ENCODE measurements around the gene PTGES2.

Gene PTGES2

GRCh38 chr9:128106181-128106939 lies 21.2 kb downstream of the PTGES2 start:
- DNase-seq (ENCODE audit: low read depth, low spot score) = no peak
- H3K27ac ChIP-seq = no peak overlapping the region

- H3K27ac ChIP-seq = no peak overlapping the region
- no peak for DNase-seq (ENCODE audit: low read depth, low spot score)
Measured at GRCh38 chr9:128105538-128106175, 21.9 kb downstream of the PTGES2 start.

GRCh38 chr9:128104171-128104618 lies 23.3 kb downstream of the PTGES2 start:
- no peak for DNase-seq (ENCODE audit: low read depth, low spot score)

GRCh38 chr9:128103589-128103962 lies 24.0 kb downstream of the PTGES2 start:
- no peak overlapping the region for H3K27ac ChIP-seq
- DNase-seq (ENCODE audit: low read depth, low spot score) = no peak

More at GRCh38 chr9:128104171-128104618, 23.3 kb downstream of the PTGES2 start:
- no peak overlapping the region for H3K27ac ChIP-seq

- H3K27ac ChIP-seq = no peak overlapping the region
- no peak for DNase-seq (ENCODE audit: low read depth, low spot score)
Measured at GRCh38 chr9:128102861-128103588, 24.5 kb downstream of the PTGES2 start.

GRCh38 chr9:128102196-128102595 lies 25.3 kb downstream of the PTGES2 start:
- H3K27ac ChIP-seq = no peak overlapping the region
- DNase-seq (ENCODE audit: low read depth, low spot score) = no peak

- no peak overlapping the region for H3K27ac ChIP-seq
- DNase-seq (ENCODE audit: low read depth, low spot score) = no peak
Measured at GRCh38 chr9:128101690-128102089, 25.8 kb downstream of the PTGES2 start.

- no peak overlapping the region for H3K27ac ChIP-seq
- DNase-seq (ENCODE audit: low read depth, low spot score) = no peak
Measured at GRCh38 chr9:128101231-128101661, 26.3 kb downstream of the PTGES2 start.

GRCh38 chr9:128100581-128100980 lies 26.9 kb downstream of the PTGES2 start:
- H3K27ac ChIP-seq = peak overlapping the region; percentile 88
- no peak for DNase-seq (ENCODE audit: low read depth, low spot score)

- H3K27ac ChIP-seq = peak overlapping the region; percentile 88
Measured at GRCh38 chr9:128099932-128100491, 27.5 kb downstream of the PTGES2 start.

GRCh38 chr9:128099231-128099931 lies 28.1 kb downstream of the PTGES2 start:
- DNase-seq (ENCODE audit: low read depth, low spot score) = no peak
- peak overlapping the region; percentile 88 for H3K27ac ChIP-seq

More at GRCh38 chr9:128099932-128100491, 27.5 kb downstream of the PTGES2 start:
- DNase-seq (ENCODE audit: low read depth, low spot score) = no peak

GRCh38 chr9:128098297-128099230 lies 29.0 kb downstream of the PTGES2 start:
- peak; percentile 94 for DNase-seq (ENCODE audit: low read depth, low spot score)
- peak overlapping the region; percentile 88 for H3K27ac ChIP-seq

GRCh38 chr9:128097543-128098296 lies 29.8 kb downstream of the PTGES2 start:
- no peak for DNase-seq (ENCODE audit: low read depth, low spot score)
- H3K27ac ChIP-seq = peak overlapping the region; percentile 88

- peak overlapping the region; percentile 88 for H3K27ac ChIP-seq
Measured at GRCh38 chr9:128096616-128097536, 30.7 kb downstream of the PTGES2 start.

GRCh38 chr9:128094950-128095544 lies 32.5 kb downstream of the PTGES2 start:
- peak overlapping the region; percentile 88 for H3K27ac ChIP-seq

More at GRCh38 chr9:128096616-128097536, 30.7 kb downstream of the PTGES2 start:
- no peak for DNase-seq (ENCODE audit: low read depth, low spot score)

GRCh38 chr9:128094166-128094949 lies 33.2 kb downstream of the PTGES2 start:
- H3K27ac ChIP-seq = peak overlapping the region; percentile 88
- peak; percentile 90 for DNase-seq (ENCODE audit: low read depth, low spot score)

More at GRCh38 chr9:128094950-128095544, 32.5 kb downstream of the PTGES2 start:
- DNase-seq (ENCODE audit: low read depth, low spot score) = no peak
